ENCODE data around the gene WNT4.

WNT4 gene

DNA sequence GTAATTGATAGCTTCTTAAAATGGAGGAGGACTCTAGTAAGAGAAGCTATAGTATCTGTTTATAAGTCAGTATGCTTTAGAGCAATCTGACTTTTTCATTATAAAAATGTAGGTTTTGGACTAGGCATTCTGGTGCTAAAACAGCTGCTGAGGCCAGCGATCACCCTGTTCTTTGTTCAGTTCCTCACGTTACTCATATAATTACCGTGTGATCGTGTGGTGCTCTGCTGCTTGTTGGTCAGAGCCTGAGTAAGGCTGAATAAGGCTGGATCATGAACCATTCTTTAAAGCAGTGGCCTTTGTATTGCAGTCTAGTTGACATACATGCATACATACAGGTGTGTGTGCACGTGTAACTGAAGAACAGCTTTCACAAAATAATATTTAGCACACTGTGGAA is 65.2 kb downstream of the WNT4 start:
- TF ChIP-seq, protein P1, sequence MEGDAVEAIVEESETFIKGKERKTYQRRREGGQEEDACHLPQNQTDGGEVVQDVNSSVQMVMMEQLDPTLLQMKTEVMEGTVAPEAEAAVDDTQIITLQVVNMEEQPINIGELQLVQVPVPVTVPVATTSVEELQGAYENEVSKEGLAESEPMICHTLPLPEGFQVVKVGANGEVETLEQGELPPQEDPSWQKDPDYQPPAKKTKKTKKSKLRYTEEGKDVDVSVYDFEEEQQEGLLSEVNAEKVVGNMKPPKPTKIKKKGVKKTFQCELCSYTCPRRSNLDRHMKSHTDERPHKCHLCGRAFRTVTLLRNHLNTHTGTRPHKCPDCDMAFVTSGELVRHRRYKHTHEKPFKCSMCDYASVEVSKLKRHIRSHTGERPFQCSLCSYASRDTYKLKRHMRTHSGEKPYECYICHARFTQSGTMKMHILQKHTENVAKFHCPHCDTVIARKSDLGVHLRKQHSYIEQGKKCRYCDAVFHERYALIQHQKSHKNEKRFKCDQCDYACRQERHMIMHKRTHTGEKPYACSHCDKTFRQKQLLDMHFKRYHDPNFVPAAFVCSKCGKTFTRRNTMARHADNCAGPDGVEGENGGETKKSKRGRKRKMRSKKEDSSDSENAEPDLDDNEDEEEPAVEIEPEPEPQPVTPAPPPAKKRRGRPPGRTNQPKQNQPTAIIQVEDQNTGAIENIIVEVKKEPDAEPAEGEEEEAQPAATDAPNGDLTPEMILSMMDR (IDR thresholded peaks at IDR 0.05; ENCODE audit: low read depth, low read length) = no peak
- DNase-seq (ENCODE audit: extremely low read depth, low read depth) = no peak

DNA sequence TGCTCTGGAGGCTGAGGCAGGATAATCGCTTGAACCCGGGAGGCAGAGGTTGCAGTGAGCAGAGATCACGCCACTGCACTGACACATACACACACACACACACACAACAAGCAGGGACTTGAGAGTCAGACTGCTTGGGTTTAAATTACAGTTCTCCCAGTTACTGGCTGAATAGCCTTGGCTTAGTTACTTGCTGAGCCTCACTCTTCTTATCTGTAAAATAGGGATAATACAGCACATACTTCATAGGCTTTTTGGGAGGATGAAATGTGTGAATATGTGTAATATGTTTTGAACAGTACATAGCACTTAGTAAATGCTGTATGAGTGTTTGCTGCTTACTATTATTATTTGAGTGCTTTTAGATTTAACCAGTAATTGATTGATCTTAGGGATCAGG is 66.6 kb downstream of the WNT4 start:
- TF ChIP-seq, protein P1 (IDR thresholded peaks at IDR 0.05; ENCODE audit: low read depth, low read length) = no peak
- no peak for DNase-seq (ENCODE audit: extremely low read depth, low read depth)

DNA sequence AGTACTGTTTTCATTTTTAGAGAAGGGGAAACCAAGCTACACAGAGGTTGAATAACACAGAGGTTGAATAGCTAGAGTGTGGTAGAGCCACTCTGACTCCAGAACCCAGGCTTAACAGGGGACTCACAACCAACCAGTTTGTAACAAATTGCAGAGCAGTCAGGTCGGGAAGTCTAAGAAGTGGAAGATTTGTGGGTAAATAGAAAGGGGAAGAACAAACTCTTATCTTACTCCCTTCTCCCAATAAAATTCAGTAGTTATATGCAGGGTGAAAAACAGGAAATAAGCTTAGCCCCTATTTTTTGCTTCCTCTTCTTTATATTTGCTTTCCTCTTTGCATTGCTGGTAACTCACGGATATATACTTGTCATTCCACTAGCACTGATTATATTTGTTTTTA is 67.2 kb downstream of the WNT4 start:
- TF ChIP-seq, protein P1 (IDR thresholded peaks at IDR 0.05; ENCODE audit: low read depth, low read length) = no peak
- no peak for DNase-seq (ENCODE audit: extremely low read depth, low read depth)

DNA sequence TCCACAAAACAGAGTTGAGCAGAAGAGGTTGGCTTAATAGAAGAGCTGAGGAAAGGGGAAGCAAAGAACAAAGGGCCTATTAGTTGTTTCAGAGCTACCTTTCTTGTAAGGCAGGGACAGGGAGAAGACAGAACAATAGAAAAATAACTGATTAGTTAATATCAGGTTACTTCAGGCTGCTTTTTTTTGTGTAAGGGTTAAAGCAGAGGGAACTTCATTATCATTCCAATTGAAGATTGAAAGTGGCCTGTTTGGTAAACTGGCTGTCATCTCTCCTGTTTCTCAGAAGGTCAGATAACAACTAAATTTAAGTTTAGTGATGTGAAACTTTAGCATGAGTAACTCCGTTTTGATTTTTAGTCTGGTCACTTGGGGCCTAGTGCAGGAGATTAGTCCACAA is 68.1 kb downstream of the WNT4 start:
- no peak for DNase-seq (ENCODE audit: extremely low read depth, low read depth)
- TF ChIP-seq, protein P1 (IDR thresholded peaks at IDR 0.05; ENCODE audit: low read depth, low read length) = no peak

DNA sequence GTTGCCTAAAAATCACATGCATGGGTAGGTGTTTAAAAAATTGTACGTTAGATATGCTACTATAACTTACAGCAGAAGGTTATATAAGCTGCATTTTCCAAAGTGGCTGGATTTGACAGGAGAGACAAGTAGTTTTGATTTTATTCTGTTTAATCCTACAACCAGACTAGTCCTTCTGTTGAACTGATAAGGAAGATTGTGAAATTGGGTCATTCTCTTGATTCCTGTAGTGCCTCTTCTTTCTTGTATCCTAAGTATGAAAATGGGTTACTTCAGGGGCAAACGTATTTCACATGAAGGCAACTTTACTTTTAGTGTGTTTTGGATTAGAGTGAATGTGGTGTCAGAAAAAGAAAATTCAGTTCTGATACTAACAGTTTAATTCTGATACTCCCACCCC is 71.4 kb downstream of the WNT4 start:
- TF ChIP-seq, protein P1 (IDR thresholded peaks at IDR 0.05; ENCODE audit: low read depth, low read length) = no peak
- no peak for DNase-seq (ENCODE audit: extremely low read depth, low read depth)
